Metanephros (tissue), 2 donors: Measurements from ENCODE around the gene OR2H2. TPM values are rescaled to one million over a fixed set of nuclear protein-coding genes. Genes with fewer than 3 reads are reported as not detected.

ENCODE experiments used
- small RNA-seq: library from RNA; depleted of rRNA; stranded (forward); fragments of <200 nt; gene quantifications from one replicate; pipeline ENCODE3, GENCODE V24; 2014; ENCODE audit warnings: low replicate concordance
- total RNA-seq: library from RNA; depleted of rRNA; stranded (reverse); fragments of >200 nt; gene quantifications from one replicate; pipeline ENCODE4 v1.2.3, GENCODE V29; 2014

Gene OR2H2
- not detected for total RNA-seq

DNA sequence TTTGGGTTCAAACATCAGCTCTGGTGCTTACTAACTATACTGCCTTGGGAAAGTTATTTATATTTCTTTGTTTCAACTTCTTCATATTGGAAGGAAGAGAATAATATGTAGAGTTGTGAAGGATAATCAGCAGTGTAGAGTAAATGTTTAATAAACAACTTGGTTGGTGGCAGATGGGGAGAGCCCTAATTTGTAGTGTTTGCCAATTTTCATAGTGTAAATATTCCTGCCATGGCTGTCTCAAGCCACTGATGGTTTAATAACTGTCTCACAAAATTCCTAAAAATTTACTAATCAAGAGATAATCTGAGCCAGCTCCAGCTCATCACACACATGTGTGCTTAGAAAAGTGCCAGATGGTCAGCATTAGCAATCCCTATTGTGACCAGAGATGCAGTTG is at the start of gene OR2H2:
OR2H2 (plus strand) TSS at position 301 of the 400 bp plus-strand sequence. CDS start 2,824 bp downstream, outside the sequence.

DNA sequence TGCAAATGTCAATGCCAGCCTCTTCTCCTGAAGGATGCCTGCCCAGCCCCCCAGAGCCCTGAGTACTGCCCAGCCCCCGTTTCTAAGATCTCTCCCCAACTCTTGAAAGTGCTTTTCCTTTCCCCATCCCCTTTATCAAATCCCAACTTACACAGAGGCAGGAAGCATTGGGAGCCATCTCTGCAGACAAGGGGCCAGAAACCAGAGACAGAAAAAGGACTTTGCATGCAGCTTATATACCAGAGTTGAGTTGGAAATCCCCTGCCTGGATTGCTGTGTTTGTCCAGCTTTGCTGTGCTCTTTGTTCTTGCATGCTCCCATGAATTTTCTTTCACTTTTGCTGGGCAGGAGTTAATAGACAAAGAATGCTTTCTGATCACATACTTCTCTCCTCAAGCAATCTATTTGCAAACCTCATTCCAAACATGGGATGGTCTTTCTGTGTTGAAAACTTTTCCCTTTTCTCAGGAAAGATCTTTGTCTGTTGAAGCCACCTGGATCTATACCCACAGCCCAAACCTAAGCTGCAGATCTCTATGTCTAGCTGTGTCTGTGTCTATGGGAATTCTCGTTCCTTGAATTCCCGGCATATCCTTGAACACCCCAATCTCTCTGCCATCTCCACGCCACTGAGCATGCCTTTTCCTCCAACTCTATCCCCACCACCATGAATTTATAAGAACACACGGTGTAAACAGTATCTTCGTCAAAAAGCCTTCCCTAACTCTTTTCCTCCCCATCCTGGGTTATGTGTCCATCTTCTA is 25.2 kb upstream of the OR2H2 start, which contains the start of gene UBD:
UBD (minus strand) TSS at position 209 of the 764 bp plus-strand sequence; CDS start at position 178, 31 bp downstream.

GRCh38 chr6:29632789-29633533 is 48.0 kb downstream of the OR2H2 start, which contains the start of gene GABBR1:
Gene GABBR1 (minus strand): TSS chr6:29633183. CDS start chr6:29632385, 798 bp downstream.

Small RNA genes within 50 kb of the gene (small RNA-seq; reads per million reads assigned to genes)
- gene SNORD32B = 0.30 reads per million, percentile 31 among the genes with 10 or more reads in this experiment
- gene SUMO2P1 = 0.09 reads per million
- gene TMEM183AP1 = not detected

Other genes with a start within 250 kb of the OR2H2 start
- not detected for gene OR5V1, start 216.3 kb upstream of the OR2H2 start, total RNA-seq
- not detected for gene OR12D3, start 209.8 kb upstream of the OR2H2 start, total RNA-seq
- not detected for gene OR12D2, start 189.5 kb upstream of the OR2H2 start, total RNA-seq
- not detected for gene OR12D1, start 170.2 kb upstream of the OR2H2 start, total RNA-seq
- gene OR10C1, start 145.8 kb upstream of the OR2H2 start, total RNA-seq = not detected
- gene OR11A1, start 128.1 kb upstream of the OR2H2 start, total RNA-seq = not detected
- not detected for gene OR2H1, start 128.0 kb upstream of the OR2H2 start, total RNA-seq
- not detected for gene MAS1L, start 97.2 kb upstream of the OR2H2 start, total RNA-seq
- 1.1 TPM for gene UBD, start 25.4 kb upstream of the OR2H2 start, total RNA-seq
- gene GABBR1, start 48.1 kb downstream of the OR2H2 start, total RNA-seq = 45.4 TPM
- not detected for gene MOG, start 72.0 kb downstream of the OR2H2 start, total RNA-seq
- not detected for gene ZFP57, start 96.0 kb downstream of the OR2H2 start, total RNA-seq
- 31.5 TPM for gene HLA-F, start 138.3 kb downstream of the OR2H2 start, total RNA-seq
- not detected for gene HLA-G, start 242.7 kb downstream of the OR2H2 start, total RNA-seq